ENCODE results near the gene TMEM132D.

The TMEM132D gene

GRCh38 chr12:129825316-129825715 lies 78.5 kb downstream of the TMEM132D start:
- DNase-seq (ENCODE audit: low read depth), result no peak

- DNase-seq (ENCODE audit: low read depth), result no peak
Measured at GRCh38 chr12:129821964-129822363, 81.9 kb downstream of the TMEM132D start.

GRCh38 chr12:129819391-129819790 lies 84.4 kb downstream of the TMEM132D start:
- no peak for DNase-seq (ENCODE audit: low read depth)

GRCh38 chr12:129815846-129816245 lies 88.0 kb downstream of the TMEM132D start:
- DNase-seq (ENCODE audit: low read depth), result no peak

GRCh38 chr12:129811963-129812362 lies 91.9 kb downstream of the TMEM132D start:
- DNase-seq (ENCODE audit: low read depth), result no peak

- DNase-seq (ENCODE audit: low read depth), result no peak
Measured at GRCh38 chr12:129807136-129807535, 96.7 kb downstream of the TMEM132D start.

GRCh38 chr12:129791396-129791795 lies 112.4 kb downstream of the TMEM132D start:
- no peak for DNase-seq (ENCODE audit: low read depth)

GRCh38 chr12:129790930-129791329 lies 112.9 kb downstream of the TMEM132D start:
- DNase-seq (ENCODE audit: low read depth), result no peak

- DNase-seq (ENCODE audit: low read depth), result no peak
Measured at GRCh38 chr12:129790331-129790730, 113.5 kb downstream of the TMEM132D start.

GRCh38 chr12:129789921-129790320 lies 113.9 kb downstream of the TMEM132D start:
- no peak for DNase-seq (ENCODE audit: low read depth)

- no peak for DNase-seq (ENCODE audit: low read depth)
Measured at GRCh38 chr12:129788506-129789084, 115.2 kb downstream of the TMEM132D start.

- no peak for DNase-seq (ENCODE audit: low read depth)
Measured at GRCh38 chr12:129779989-129780388, 123.8 kb downstream of the TMEM132D start.

GRCh38 chr12:129779033-129779432 lies 124.8 kb downstream of the TMEM132D start:
- DNase-seq (ENCODE audit: low read depth), result no peak

- no peak for DNase-seq (ENCODE audit: low read depth)
Measured at GRCh38 chr12:129776977-129777667, 126.7 kb downstream of the TMEM132D start.

- DNase-seq (ENCODE audit: low read depth), result no peak
Measured at GRCh38 chr12:129772501-129773493, 131.0 kb downstream of the TMEM132D start.

- no peak for DNase-seq (ENCODE audit: low read depth)
Measured at GRCh38 chr12:129771238-129771637, 132.6 kb downstream of the TMEM132D start.

GRCh38 chr12:129765719-129766118 lies 138.1 kb downstream of the TMEM132D start:
- no peak for DNase-seq (ENCODE audit: low read depth)

- no peak for DNase-seq (ENCODE audit: low read depth)
Measured at GRCh38 chr12:129762436-129762835, 141.4 kb downstream of the TMEM132D start.

GRCh38 chr12:129753586-129753985 lies 150.2 kb downstream of the TMEM132D start:
- DNase-seq (ENCODE audit: low read depth), result no peak

GRCh38 chr12:129750421-129750820 lies 153.4 kb downstream of the TMEM132D start:
- no peak for DNase-seq (ENCODE audit: low read depth)

- no peak for DNase-seq (ENCODE audit: low read depth)
Measured at GRCh38 chr12:129746318-129746717, 157.5 kb downstream of the TMEM132D start.

- DNase-seq (ENCODE audit: low read depth), result no peak
Measured at GRCh38 chr12:129729170-129729569, 174.7 kb downstream of the TMEM132D start.

- DNase-seq (ENCODE audit: low read depth), result no peak
Measured at GRCh38 chr12:129727100-129727499, 176.7 kb downstream of the TMEM132D start.
